Esophagus squamous epithelium (tissue), 5 donors: Measurements from ENCODE around the gene NT5DC2. TPM values are rescaled to one million over a fixed set of nuclear protein-coding genes. Genes with fewer than 3 reads are reported as not detected.

Experiments used
- DNase-seq: peaks from one replicate; lab custom pipeline; 2025; lab: John Stamatoyannopoulos, UW
- H3K27ac ChIP-seq, 4 donors: fragments of 200-600 bp; sonication (generic); one replicate each; pipeline ENCODE4 v1.5.1; 2016 to 2019; ENCODE audit warnings: mild to moderate bottlenecking in 1 of 4
- H3K27me3 ChIP-seq, 4 donors: fragments of 200-600 bp; sonication (generic); 1 replicate in 3 of 4; 2 replicates in 1 of 4; pipeline versions ENCODE4 v1.5.1 to v1.6.0; 2017 to 2021; ENCODE audit warnings: antibody characterized with exemption in 1 of 4
- H3K36me3 ChIP-seq, 3 donors: fragments of 200-600 bp; sonication (generic); one replicate each; pipeline ENCODE4 v1.5.1; 2016 to 2019
- H3K4me1 ChIP-seq, 3 donors: fragments of 200-600 bp; sonication (generic); one replicate each; pipeline ENCODE4 v1.5.1; 2017 to 2019
- H3K4me3 ChIP-seq, 4 donors: fragments of 200-600 bp; sonication (generic); 1 replicate in 3 of 4; 2 replicates in 1 of 4; pipeline ENCODE4 v1.5.1; 2016 to 2019; ENCODE audit warnings: mild to moderate bottlenecking in 2 of 4, moderate library complexity in 1 of 4
- H3K9me3 ChIP-seq, 3 donors: fragments of 200-600 bp; sonication (generic); one replicate each; pipeline ENCODE4 v1.5.1; 2016 to 2019
- CTCF ChIP-seq, 6 experiments: fragments of 450-650 bp in 4 of 6; fragments of 200-600 bp in 2 of 6; sonication (generic) in 2 of 6; IDR thresholded peaks; one replicate each; pipeline ENCODE4 v1.5.1; 2016 to 2019; ENCODE audit warnings: antibody characterized with exemption in 6 of 6, mild to moderate bottlenecking in 4 of 6, moderate library complexity in 4 of 6
- POLR2A ChIP-seq, 4 donors: fragments of 450-650 bp; IDR thresholded peaks; one replicate each; pipeline ENCODE4 v1.6.1; 2017; ENCODE audit warnings: antibody characterized with exemption in 4 of 4, mild to moderate bottlenecking in 4 of 4, moderate library complexity in 3 of 4
- WGBS, 2 donors: methylation state at CpG; one replicate each; pipeline ENCODE4 v1.1.5; 2018; 5-methylcytosine and 5-hydroxymethylcytosine counted together
- intact Hi-C: fragments of 100-400 bp; cut with DNase I; formaldehyde crosslinking; loops from one replicate; pipeline ENCODE4 v1.15.0; 2022
- total RNA-seq, 4 donors: library from RNA; depleted of rRNA; stranded (reverse); fragments of >200 nt; gene quantifications; one replicate each; pipeline ENCODE4 v1.1.0, GENCODE V29; 2016
- donor health status: DM: yes; HTN: yes; CAD: no.

Gene NT5DC2
- total RNA-seq, 4 donors from 2014 or later, result 58.9 to 79.5 (median 70.2) TPM

DNA sequence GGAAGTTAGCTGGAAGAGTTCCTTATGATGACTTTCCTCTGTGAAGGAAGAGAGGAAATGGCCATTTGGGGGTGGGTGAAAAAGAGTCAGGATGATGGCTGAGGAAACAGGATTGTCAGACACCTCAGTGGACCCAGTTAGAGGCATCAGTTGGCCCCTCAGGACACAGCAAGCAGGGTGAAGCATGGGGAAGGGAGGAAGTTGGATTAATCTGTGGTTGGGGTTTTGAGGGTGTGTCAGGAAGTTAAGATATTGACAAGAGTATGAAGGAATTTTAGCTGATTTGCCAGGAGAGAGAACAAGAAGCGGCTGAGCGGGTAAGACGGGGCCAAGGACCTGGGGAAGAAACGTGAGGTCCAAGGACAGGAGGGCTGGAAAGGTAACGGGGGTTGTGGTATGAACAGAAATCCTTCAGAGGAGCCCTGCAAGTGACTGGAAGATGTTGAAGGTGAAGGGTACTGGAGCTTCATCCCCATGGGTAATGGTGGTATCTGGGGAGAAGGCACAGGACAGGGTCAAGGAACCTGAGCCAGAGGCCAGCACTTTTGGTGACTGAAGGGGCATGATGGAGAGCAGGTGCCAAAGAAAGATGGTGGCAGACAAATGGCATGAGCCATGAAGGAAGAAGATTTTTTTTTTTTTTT lies 5.5 kb upstream of the NT5DC2 start:
- H3K27me3 ChIP-seq, result no peaks in the 10 kb centered on the region
- peaks cover 40 to 55% (median 45%) of the 10 kb centered on the region in 3 donors for H3K4me1 ChIP-seq
- WGBS, 2 donors, result 78 to 82% methylated on average over 5 of the region's 5 CpGs
- H3K4me3 ChIP-seq, result no peak overlapping the region
- no peaks in the 10 kb centered on the region for H3K9me3 ChIP-seq
- intact Hi-C loops, result loop anchor here (10.0 kb wide), 1 partner anchor 146 kb away; the partner anchor contains the start of genes GNL3 and PBRM1
- peaks cover 0 to 41% (median 0%) of the 10 kb centered on the region in 3 donors for H3K36me3 ChIP-seq
- H3K27ac ChIP-seq, result no peak overlapping the region
- DNase-seq, result no peak
- TF ChIP-seq CTCF (IDR thresholded peaks at IDR 0.05) (no peak), POLR2A (IDR thresholded peaks at IDR 0.05) (no peak)

GRCh38 chr3:52537726-52538421 lies 4.2 kb upstream of the NT5DC2 start:
- TF ChIP-seq POLR2A (IDR thresholded peaks at IDR 0.05) (no peak), CTCF (IDR thresholded peaks at IDR 0.05) (no peak)
- intact Hi-C loops, result loop anchor here (10.0 kb wide), 1 partner anchor 147 kb away; the partner anchor contains the start of genes GNL3 and PBRM1
- WGBS, 2 donors, result 65 to 74% methylated on average over 7 of the region's 7 CpGs
- DNase-seq, result no peak
- H3K36me3 ChIP-seq, result peaks cover 0 to 31% (median 0%) of the 10 kb centered on the region in 3 donors
- H3K4me3 ChIP-seq, result peak overlapping the region; percentile 62 to 87 (median 80)
- H3K9me3 ChIP-seq, result no peaks in the 10 kb centered on the region
- H3K4me1 ChIP-seq, result peaks cover 43 to 64% (median 50%) of the 10 kb centered on the region in 3 donors
- peak overlapping the region; percentile 86 to 95 (median 92) for H3K27ac ChIP-seq
- H3K27me3 ChIP-seq, result no peaks in the 10 kb centered on the region

GRCh38 chr3:52537165-52537620 lies 3.5 kb upstream of the NT5DC2 start:
- intact Hi-C loops, result loop anchor here (10.0 kb wide), 1 partner anchor 148 kb away; the partner anchor contains the start of genes GNL3 and PBRM1
- no peak for DNase-seq
- WGBS, 2 donors, result 0% methylated on average over 4 to 6 of the region's 6 CpGs
- peak overlapping the region; percentile 62 to 87 (median 80) for H3K4me3 ChIP-seq
- peaks cover 50 to 71% (median 57%) of the 10 kb centered on the region in 3 donors for H3K4me1 ChIP-seq
- peaks cover 0 to 30% (median 0%) of the 10 kb centered on the region in 3 donors for H3K36me3 ChIP-seq
- peak overlapping the region; percentile 86 to 95 (median 92) for H3K27ac ChIP-seq
- no peaks in the 10 kb centered on the region for H3K9me3 ChIP-seq
- TF ChIP-seq POLR2A (IDR thresholded peaks at IDR 0.05) (no peak), CTCF (IDR thresholded peaks at IDR 0.05) (peak in 2 of 6 experiments; percentile 2 to 26)
- no peaks in the 10 kb centered on the region for H3K27me3 ChIP-seq

- peaks cover 0 to 24% (median 0%) of the 10 kb centered on the region in 3 donors for H3K36me3 ChIP-seq
- 0 to 1% methylated on average over 1 to 20 of the region's 65 CpGs for WGBS, 2 donors
- peak within 1 kb of the TSS; percentile 86 to 95 (median 92) for H3K27ac ChIP-seq
- peak within 1 kb of the TSS; percentile 62 to 87 (median 80) for H3K4me3 ChIP-seq
- TF ChIP-seq CTCF (IDR thresholded peaks at IDR 0.05) (peak in 1 of 6 experiments; percentile 33), POLR2A (IDR thresholded peaks at IDR 0.05) (peak in 3 of 4 donors; percentile 98)
- H3K4me1 ChIP-seq, result peaks cover 56 to 77% (median 64%) of the 10 kb centered on the region in 3 donors
- intact Hi-C loops, result loop anchor here (10.0 kb wide), 1 partner anchor 148 kb away; the partner anchor contains the start of genes GNL3 and PBRM1
- peak; percentile 81 for DNase-seq
- H3K9me3 ChIP-seq, result no peaks in the 10 kb centered on the region
- no peaks in the 10 kb centered on the region for H3K27me3 ChIP-seq
Observed at GRCh38 chr3:52536369-52537164, 2.9 kb upstream of the NT5DC2 start, which contains the start of gene UQCC5. UQCC5 (plus strand) TSS chr3:52536605; CDS start chr3:52536756, 151 bp downstream.
